T47D (cell line): ENCODE results near the gene SP110.
A peak's percentile ranks its signal among the peaks of the same experiment; 100 is the strongest.

Source experiments
- DNase-seq, 2 experiments: peaks; one replicate each; pipeline versions ENCODE4 v3.0.0 to v3.0.0-alpha.2; 2011 to 2012; ENCODE audit warnings: low read depth in 1 of 2, low spot score in 1 of 2
- JUND ChIP-seq: IDR thresholded peaks from 2 replicates; pipeline ENCODE4 v1.6.1; 2012; ENCODE audit warnings: low read depth
- in situ Hi-C: cut with HindIII; loops from 2 replicates; pipeline ENCODE4 v1.10.0; 2016; ENCODE audit warnings: low sequenced_read_pairs, low pct_unique_long_range_greater_than_20kb

Gene SP110

GRCh38 chr2:230217424-230217823, 2.4 kb downstream of the SP110 start:
- no peak for TF ChIP-seq JUND
- in situ Hi-C loops = no loop called here
- DNase-seq = peak in 1 of 2 experiments; percentile 24

GRCh38 chr2:230216489-230216888, 3.3 kb downstream of the SP110 start:
- no peak for DNase-seq
- in situ Hi-C loops = no loop called here
- TF ChIP-seq JUND = no peak

GRCh38 chr2:230209422-230210051, 10.2 kb downstream of the SP110 start:
- DNase-seq = no peak
- in situ Hi-C loops = no loop called here
- TF ChIP-seq JUND = no peak

- no peak for TF ChIP-seq JUND
- DNase-seq = no peak
- in situ Hi-C loops = no loop called here
Measured at GRCh38 chr2:230208576-230208975, 11.2 kb downstream of the SP110 start.

- DNase-seq = no peak
- in situ Hi-C loops = no loop called here
- no peak for TF ChIP-seq JUND
Measured at GRCh38 chr2:230205721-230206120, 14.1 kb downstream of the SP110 start.

GRCh38 chr2:230205034-230205433, 14.8 kb downstream of the SP110 start:
- no peak for TF ChIP-seq JUND
- in situ Hi-C loops = no loop called here
- no peak for DNase-seq

GRCh38 chr2:230203110-230203676, 16.6 kb downstream of the SP110 start:
- no peak for DNase-seq
- TF ChIP-seq JUND = no peak
- in situ Hi-C loops = no loop called here

GRCh38 chr2:230202430-230203109, 17.2 kb downstream of the SP110 start:
- no peak for TF ChIP-seq JUND
- in situ Hi-C loops = no loop called here
- DNase-seq = no peak

- peak in 1 of 2 experiments; percentile 9 for DNase-seq
- in situ Hi-C loops = no loop called here
- no peak for TF ChIP-seq JUND
Measured at GRCh38 chr2:230184727-230185578, 34.8 kb downstream of the SP110 start.

- TF ChIP-seq JUND = no peak
- no peak for DNase-seq
- in situ Hi-C loops = no loop called here
Measured at GRCh38 chr2:230181195-230181594, 38.6 kb downstream of the SP110 start.

GRCh38 chr2:230179907-230180306, 39.9 kb downstream of the SP110 start:
- in situ Hi-C loops = no loop called here
- TF ChIP-seq JUND = no peak
- no peak for DNase-seq

- in situ Hi-C loops = no loop called here
Measured at GRCh38 chr2:230178546-230179485, 41.0 kb downstream of the SP110 start.

More at GRCh38 chr2:230178546-230179485, 41.0 kb downstream of the SP110 start:
- TF ChIP-seq JUND = no peak
- no peak for DNase-seq
